BE2C (cell line): ENCODE measurements around the gene KIAA1958.

Experiments
- DNase-seq: peaks from one replicate; pipeline ENCODE4 v3.0.0-alpha.2; 2020
- H3K27me3 ChIP-seq: fragments of 250-450 bp; sonication (Bioruptor Pico); 2 replicates; pipeline ENCODE4 v1.5.1; 2020; ENCODE audit warnings: mild to moderate bottlenecking
- H3K36me3 ChIP-seq: fragments of 250-450 bp; sonication (Bioruptor Pico); 2 replicates; pipeline ENCODE4 v1.5.1; 2020; ENCODE audit warnings: mild to moderate bottlenecking
- H3K4me1 ChIP-seq: fragments of 250-450 bp; sonication (Bioruptor Pico); 2 replicates; pipeline ENCODE4 v1.5.1; 2020
- H3K4me3 ChIP-seq: 2 replicates; pipeline ENCODE4 v1.5.1; 2011; ENCODE audit warnings: low read depth, low read length
- H3K9me3 ChIP-seq: fragments of 250-450 bp; sonication (Bioruptor Pico); 2 replicates; pipeline ENCODE4 v1.5.1; 2020
- TF ChIP-seq, protein P1 (sequence below): IDR thresholded peaks from 2 replicates; pipeline ENCODE4 v1.5.1; 2012; ENCODE audit warnings: mild to moderate bottlenecking, low read depth, low read length

KIAA1958 gene

DNA sequence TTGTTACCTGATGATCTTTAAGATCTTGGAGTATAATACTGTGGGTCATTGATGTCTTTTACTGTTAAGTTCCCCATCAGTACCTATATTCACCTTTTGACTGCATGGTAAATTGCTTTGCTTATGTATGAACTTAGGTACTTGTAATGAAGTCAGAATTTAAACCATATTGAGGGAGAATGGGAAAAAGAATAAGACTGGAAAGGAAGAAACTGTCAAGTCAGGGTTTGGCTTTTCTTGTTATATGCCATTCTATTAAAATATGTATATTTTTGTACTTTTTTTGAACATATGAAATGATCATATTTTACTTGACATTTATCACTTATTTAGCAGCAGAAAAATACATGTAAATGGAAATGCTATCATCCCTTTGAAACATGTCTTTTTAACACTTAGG, 58.6 kb downstream of the KIAA1958 start:
- no peak for DNase-seq
- Histone ChIP-seq H3K27me3 (no peaks in the 10 kb centered on the region), H3K9me3 (no peaks in the 10 kb centered on the region), H3K4me1 (no peaks in the 10 kb centered on the region), H3K36me3 (no peaks in the 10 kb centered on the region), H3K4me3 (no peak overlapping the region)
- TF ChIP-seq, protein P1, sequence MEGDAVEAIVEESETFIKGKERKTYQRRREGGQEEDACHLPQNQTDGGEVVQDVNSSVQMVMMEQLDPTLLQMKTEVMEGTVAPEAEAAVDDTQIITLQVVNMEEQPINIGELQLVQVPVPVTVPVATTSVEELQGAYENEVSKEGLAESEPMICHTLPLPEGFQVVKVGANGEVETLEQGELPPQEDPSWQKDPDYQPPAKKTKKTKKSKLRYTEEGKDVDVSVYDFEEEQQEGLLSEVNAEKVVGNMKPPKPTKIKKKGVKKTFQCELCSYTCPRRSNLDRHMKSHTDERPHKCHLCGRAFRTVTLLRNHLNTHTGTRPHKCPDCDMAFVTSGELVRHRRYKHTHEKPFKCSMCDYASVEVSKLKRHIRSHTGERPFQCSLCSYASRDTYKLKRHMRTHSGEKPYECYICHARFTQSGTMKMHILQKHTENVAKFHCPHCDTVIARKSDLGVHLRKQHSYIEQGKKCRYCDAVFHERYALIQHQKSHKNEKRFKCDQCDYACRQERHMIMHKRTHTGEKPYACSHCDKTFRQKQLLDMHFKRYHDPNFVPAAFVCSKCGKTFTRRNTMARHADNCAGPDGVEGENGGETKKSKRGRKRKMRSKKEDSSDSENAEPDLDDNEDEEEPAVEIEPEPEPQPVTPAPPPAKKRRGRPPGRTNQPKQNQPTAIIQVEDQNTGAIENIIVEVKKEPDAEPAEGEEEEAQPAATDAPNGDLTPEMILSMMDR: no peak

DNA sequence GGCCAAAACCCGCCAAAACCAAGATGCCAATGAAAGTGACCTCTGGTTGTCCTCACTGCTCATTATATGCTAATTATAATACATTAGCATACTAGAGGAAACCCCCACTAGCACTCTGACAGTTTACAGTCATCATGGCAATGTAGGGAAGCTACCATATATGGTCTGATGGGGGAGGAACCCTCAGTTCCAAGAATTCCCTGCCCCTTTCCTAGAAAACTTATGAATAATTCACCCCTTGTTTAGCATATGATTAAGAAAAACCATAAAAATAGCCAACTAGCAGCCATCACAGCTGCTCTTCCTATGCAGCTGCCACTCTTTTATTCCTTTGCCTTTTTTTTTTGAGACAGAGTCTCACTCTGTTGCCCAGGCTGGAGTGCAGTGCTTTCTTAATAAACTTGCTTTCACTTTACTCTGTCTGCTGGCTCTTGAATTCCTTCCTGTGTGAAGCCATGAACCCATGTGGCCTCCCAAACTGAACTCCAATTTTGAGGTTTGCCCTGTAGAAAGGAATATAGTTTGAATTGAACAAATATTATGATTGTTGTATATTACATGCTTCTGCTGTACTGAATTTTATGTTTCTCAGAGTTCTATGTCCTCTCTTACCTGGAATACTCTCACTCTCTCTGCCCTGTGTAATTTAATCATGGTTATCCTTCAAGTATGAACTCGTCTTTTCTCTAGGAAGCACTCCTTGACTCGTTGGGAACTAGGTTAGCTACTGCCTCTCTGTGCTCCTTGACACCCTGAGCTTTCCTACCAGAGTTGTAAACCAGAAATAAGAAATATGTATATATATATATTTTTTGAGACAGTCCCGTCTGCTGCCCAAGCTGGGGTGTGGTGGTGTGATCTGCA, 59.8 kb downstream of the KIAA1958 start:
- no peaks in the 10 kb centered on the region for H3K36me3 ChIP-seq
- no peaks in the 10 kb centered on the region for H3K27me3 ChIP-seq
- no peak for DNase-seq
- H3K4me1 ChIP-seq: no peaks in the 10 kb centered on the region
- TF ChIP-seq, protein P1: no peak
- no peak overlapping the region for H3K4me3 ChIP-seq
- no peaks in the 10 kb centered on the region for H3K9me3 ChIP-seq

DNA sequence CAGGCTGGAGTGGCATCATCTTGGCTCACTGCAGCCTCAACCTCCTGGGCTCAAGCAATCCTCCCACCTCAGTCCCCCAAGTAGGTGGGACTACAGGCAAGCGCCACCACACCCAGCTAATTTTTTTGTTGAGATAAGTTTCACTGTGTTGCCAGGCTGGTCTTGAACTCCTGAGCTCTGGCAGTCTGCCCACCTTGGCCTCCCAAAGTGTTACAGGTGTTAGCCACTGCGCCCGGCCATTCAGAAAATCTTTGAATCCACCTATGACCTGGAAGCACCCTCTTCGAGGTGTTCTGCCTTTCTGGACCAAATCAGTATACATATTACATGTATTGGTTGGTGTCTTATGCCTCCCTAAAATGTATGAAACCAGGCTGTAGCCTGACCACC, 61.4 kb downstream of the KIAA1958 start:
- TF ChIP-seq, protein P1: no peak
- Histone ChIP-seq H3K36me3 (no peaks in the 10 kb centered on the region), H3K4me3 (no peak overlapping the region), H3K4me1 (no peaks in the 10 kb centered on the region), H3K9me3 (no peaks in the 10 kb centered on the region), H3K27me3 (no peaks in the 10 kb centered on the region)
- DNase-seq: no peak

DNA sequence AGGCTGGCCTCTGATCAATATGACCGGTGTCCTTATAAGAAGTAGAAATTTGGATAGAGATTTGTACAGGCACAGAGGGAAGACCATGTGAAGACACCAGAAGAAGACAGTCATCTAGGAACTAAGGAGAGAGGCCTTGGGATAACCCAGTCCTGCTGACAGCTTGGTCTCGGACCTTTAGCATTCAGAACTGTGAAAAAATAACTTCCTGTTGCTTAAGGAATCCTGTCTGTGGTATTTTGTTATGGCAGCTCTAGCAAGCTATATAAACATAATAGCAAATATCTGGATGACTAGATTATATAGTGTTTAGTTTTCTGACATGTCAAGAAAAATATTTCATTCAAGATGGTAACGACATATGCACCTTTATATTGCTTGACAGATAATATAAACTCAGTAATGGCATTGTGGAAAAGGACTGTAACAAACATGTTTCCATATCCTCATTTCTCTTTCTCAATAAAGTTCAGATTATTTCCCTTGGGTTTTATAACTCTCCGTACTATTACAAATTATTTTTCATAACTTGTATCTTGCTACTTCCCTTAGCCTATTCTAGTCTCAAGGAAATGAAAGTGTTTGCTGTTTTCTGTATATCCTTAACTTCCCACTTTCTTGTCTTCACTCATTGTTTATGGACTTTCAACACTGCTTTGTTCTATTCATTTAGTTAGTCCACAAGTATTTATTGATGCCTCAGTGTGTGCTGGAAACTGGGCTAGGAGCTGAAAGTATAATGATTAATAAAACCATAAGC, 62.4 kb downstream of the KIAA1958 start:
- no peak for DNase-seq
- no peaks in the 10 kb centered on the region for H3K9me3 ChIP-seq
- no peaks in the 10 kb centered on the region for H3K36me3 ChIP-seq
- H3K4me3 ChIP-seq: no peak overlapping the region
- no peaks in the 10 kb centered on the region for H3K27me3 ChIP-seq
- TF ChIP-seq, protein P1: no peak
- H3K4me1 ChIP-seq: no peaks in the 10 kb centered on the region

DNA sequence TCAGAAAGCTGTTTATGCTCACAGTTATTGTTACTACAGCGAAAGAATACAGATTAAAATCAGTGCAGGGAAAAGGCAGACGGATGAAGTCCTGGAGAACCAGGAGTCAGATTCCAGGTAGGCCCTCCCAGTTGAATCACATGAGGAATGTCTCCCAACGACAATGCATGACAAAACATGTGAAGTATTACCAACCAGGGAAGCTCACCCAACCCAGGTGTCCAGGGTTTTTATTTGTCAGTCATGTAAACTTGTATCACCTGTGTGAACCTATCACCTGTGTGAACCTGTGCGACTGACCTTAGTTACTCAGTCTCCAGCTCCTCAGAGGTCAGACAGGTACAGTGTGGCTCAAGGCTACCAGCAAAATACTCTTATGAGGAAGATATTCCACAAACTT, 63.9 kb downstream of the KIAA1958 start:
- TF ChIP-seq, protein P1: no peak
- Histone ChIP-seq H3K4me1 (no peaks in the 10 kb centered on the region), H3K27me3 (no peaks in the 10 kb centered on the region), H3K4me3 (no peak overlapping the region), H3K9me3 (no peaks in the 10 kb centered on the region), H3K36me3 (no peaks in the 10 kb centered on the region)
- no peak for DNase-seq

DNA sequence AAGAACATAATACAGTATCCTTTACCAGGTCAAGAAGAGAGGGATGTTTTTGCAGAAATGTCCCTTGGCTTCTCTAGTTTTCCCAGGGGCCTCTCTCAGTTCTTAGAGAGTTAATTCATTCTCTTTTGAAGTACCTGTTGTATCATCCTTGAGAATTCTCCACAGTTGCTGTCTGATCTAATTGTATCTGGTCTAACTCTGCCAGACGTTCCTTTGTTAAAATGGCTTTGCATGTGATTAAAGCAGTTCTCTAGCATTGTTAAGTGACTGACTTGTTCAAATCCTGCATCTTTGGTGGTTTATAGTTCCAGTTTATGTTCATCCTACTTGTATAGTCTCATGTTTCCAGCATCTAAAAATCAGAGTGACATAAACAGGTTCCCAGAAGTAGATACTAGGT, 65.0 kb downstream of the KIAA1958 start:
- TF ChIP-seq, protein P1: no peak
- Histone ChIP-seq H3K36me3 (no peaks in the 10 kb centered on the region), H3K4me3 (no peak overlapping the region), H3K9me3 (no peaks in the 10 kb centered on the region), H3K27me3 (no peaks in the 10 kb centered on the region), H3K4me1 (no peaks in the 10 kb centered on the region)
- DNase-seq: no peak
